GM21737 (cell line): Measurements from ENCODE around the gene KLHL1.

Experiments
- ATAC-seq: cut with Tn5 transposase; IDR thresholded peaks from one replicate; pipeline ENCODE4 v1.9.1; 2021; ENCODE audit warnings: mild to moderate bottlenecking, moderate library complexity; ENCODE audit not compliant: unreplicated experiment

The KLHL1 gene

GRCh38 chr13:69706807-69707206, 401.4 kb downstream of the KLHL1 start:
- no peak for ATAC-seq

- no peak for ATAC-seq
Observed at GRCh38 chr13:69704311-69704710, 403.9 kb downstream of the KLHL1 start.

- ATAC-seq, result no peak
Observed at GRCh38 chr13:69690999-69691398, 417.3 kb downstream of the KLHL1 start.

- no peak for ATAC-seq
Observed at GRCh38 chr13:69683921-69684686, 424.1 kb downstream of the KLHL1 start.

GRCh38 chr13:69681722-69682121, 426.5 kb downstream of the KLHL1 start:
- no peak for ATAC-seq

- no peak for ATAC-seq
Observed at GRCh38 chr13:69677343-69677742, 430.9 kb downstream of the KLHL1 start.

- no peak for ATAC-seq
Observed at GRCh38 chr13:69676286-69676685, 432.0 kb downstream of the KLHL1 start.

GRCh38 chr13:69660155-69660554, 448.1 kb downstream of the KLHL1 start:
- ATAC-seq, result no peak

- ATAC-seq, result no peak
Observed at GRCh38 chr13:69657676-69658075, 450.6 kb downstream of the KLHL1 start.

GRCh38 chr13:69654392-69654791, 453.9 kb downstream of the KLHL1 start:
- ATAC-seq, result no peak
